ENCODE results near the gene UCN. TPM values are rescaled to one million over a fixed set of nuclear protein-coding genes. Genes with fewer than 3 reads are reported as not detected.

The UCN gene
- total RNA-seq, 1 donor: 0.36 TPM

GRCh38 chr2:27261241-27261925 is 46.9 kb downstream of the UCN start:
- no peak for TF ChIP-seq CTCF (IDR thresholded peaks at IDR 0.05; ENCODE audit: extremely low read depth, low read depth, low read length)
- Histone ChIP-seq H2AFZ (ENCODE audit: low read length) (no peak overlapping the region), H4K20me1 (ENCODE audit: insufficient read depth, low read length) (peaks cover 2% of the 10 kb centered on the region), H3K9me3 (ENCODE audit: low read depth, low read length) (no peaks in the 10 kb centered on the region), H3K36me3 (ENCODE audit: insufficient read depth, low read length) (no peaks in the 10 kb centered on the region), H3K27me3 (ENCODE audit: insufficient read depth, low read length) (peaks cover 70% of the 10 kb centered on the region), H3K4me2 (ENCODE audit: insufficient read depth, low read length) (no peak overlapping the region), H3K79me2 (ENCODE audit: insufficient read depth, low read length) (no peaks in the 10 kb centered on the region), H3K4me1 (ENCODE audit: insufficient read depth, low read length) (peaks cover 1% of the 10 kb centered on the region), H3K4me3 (ENCODE audit: insufficient read depth, low read length) (no peak overlapping the region), H3K27ac (ENCODE audit: low read depth, low read length) (no peak overlapping the region)
- DNase-seq (ENCODE audit: insufficient read length, low spot score, missing footprints): peak; percentile 70

- Histone ChIP-seq H3K4me3 (ENCODE audit: insufficient read depth, low read length) (no peak overlapping the region), H3K9me3 (ENCODE audit: low read depth, low read length) (no peaks in the 10 kb centered on the region), H2AFZ (ENCODE audit: low read length) (no peak overlapping the region), H3K79me2 (ENCODE audit: insufficient read depth, low read length) (no peaks in the 10 kb centered on the region), H4K20me1 (ENCODE audit: insufficient read depth, low read length) (no peaks in the 10 kb centered on the region), H3K4me2 (ENCODE audit: insufficient read depth, low read length) (no peak overlapping the region), H3K4me1 (ENCODE audit: insufficient read depth, low read length) (peaks cover 18% of the 10 kb centered on the region), H3K27me3 (ENCODE audit: insufficient read depth, low read length) (peaks cover 37% of the 10 kb centered on the region), H3K36me3 (ENCODE audit: insufficient read depth, low read length) (no peaks in the 10 kb centered on the region), H3K27ac (ENCODE audit: low read depth, low read length) (no peak overlapping the region)
- peak; percentile 62 for DNase-seq (ENCODE audit: insufficient read length, low spot score, missing footprints)
- TF ChIP-seq CTCF (IDR thresholded peaks at IDR 0.05; ENCODE audit: extremely low read depth, low read depth, low read length): no peak
Observed at GRCh38 chr2:27258051-27258450, 50.2 kb downstream of the UCN start.

Other genes starting within 250 kb of the UCN start
- gene OST4, start 236.8 kb downstream of the UCN start, total RNA-seq: 202 and 235 TPM in 2 replicates
- 137 and 138 TPM in 2 replicates for gene EMILIN1, start 229.8 kb downstream of the UCN start, total RNA-seq
- 0.29 and 0.36 TPM in 2 replicates for gene KHK, start 221.7 kb downstream of the UCN start, total RNA-seq
- gene CGREF1, start 189.3 kb downstream of the UCN start, total RNA-seq: 6.8 and 14.5 TPM in 2 replicates
- gene ABHD1, start 184.6 kb downstream of the UCN start, total RNA-seq: under 0.01 TPM in 2 replicates
- gene PREB, start 173.8 kb downstream of the UCN start, total RNA-seq: 42.4 and 45.2 TPM in 2 replicates
- not detected in 2 replicates for gene PRR30, start 169.0 kb downstream of the UCN start, total RNA-seq
- not detected in 2 replicates for gene TCF23, start 159.4 kb downstream of the UCN start, total RNA-seq
- 187 and 198 TPM in 2 replicates for gene ATRAID, start 96.4 kb downstream of the UCN start, total RNA-seq
- 14.1 TPM in 2 replicates for gene SLC5A6, start 96.2 kb downstream of the UCN start, total RNA-seq
- gene CAD, start 91.1 kb downstream of the UCN start, total RNA-seq: 28.6 and 30.8 TPM in 2 replicates
- gene SLC30A3, start 45.4 kb downstream of the UCN start, total RNA-seq: under 0.01 and 0.88 TPM in 2 replicates
- not detected in 2 replicates for gene DNAJC5G, start 33.0 kb downstream of the UCN start, total RNA-seq
- gene TRIM54, start 26.0 kb downstream of the UCN start, total RNA-seq: not detected in 2 replicates
- gene MPV17, start 14.7 kb upstream of the UCN start, total RNA-seq: 98.8 and 112 TPM in 2 replicates
- gene GTF3C2, start 48.3 kb upstream of the UCN start, total RNA-seq: 32.7 and 34.4 TPM in 2 replicates
- 19.2 and 24.2 TPM in 2 replicates for gene EIF2B4, start 61.9 kb upstream of the UCN start, total RNA-seq
- gene SNX17, start 62.2 kb upstream of the UCN start, total RNA-seq: 152 and 165 TPM in 2 replicates
- 6.2 and 8.3 TPM in 2 replicates for gene ZNF513, start 72.3 kb upstream of the UCN start, total RNA-seq
- gene PPM1G, start 101.1 kb upstream of the UCN start, total RNA-seq: 56.6 and 65.5 TPM in 2 replicates
- 147 and 151 TPM in 2 replicates for gene NRBP1, start 120.2 kb upstream of the UCN start, total RNA-seq
- gene KRTCAP3, start 133.9 kb upstream of the UCN start, total RNA-seq: under 0.01 and 0.72 TPM in 2 replicates
- gene IFT172, start 181.3 kb upstream of the UCN start, total RNA-seq: 33.3 and 35.5 TPM in 2 replicates
- gene FNDC4, start 186.8 kb upstream of the UCN start, total RNA-seq: 21.2 and 21.4 TPM in 2 replicates
- 1.2 and 1.4 TPM in 2 replicates for gene GCKR, start 188.4 kb upstream of the UCN start, total RNA-seq